Measurements from ENCODE around the gene CLDN6. TPM values are rescaled to one million over a fixed set of nuclear protein-coding genes. Genes with fewer than 3 reads are reported as not detected.

The CLDN6 gene
- total and polyA plus RNA-seq, 2 of the 13 experiments (the other 11 are each of a cell fraction or from before 2014, with no cell fraction given) = 5.9 to 7.6 TPM

- TF ChIP-seq ARID4A (CRISPR knock-in tag; IDR thresholded peaks at IDR 0.05; ENCODE audit: borderline replicate concordance) (peak; percentile 63; the same call in 1 of the 2 replicates), SP5 (CRISPR knock-in tag; IDR thresholded peaks at IDR 0.05; ENCODE audit: borderline replicate concordance, low read depth) (peak; percentile 60; the same call in 1 of the 2 replicates), ARID3A (IDR thresholded peaks at IDR 0.05; ENCODE audit: low read depth, low read length) (no peak), CBX1 (IDR thresholded peaks at IDR 0.05; ENCODE audit: low read depth) (no peak), WIZ (CRISPR knock-in tag; IDR thresholded peaks at IDR 0.05) (no peak), FOXK2 (IDR thresholded peaks at IDR 0.05) (no peak), GPN1 (CRISPR knock-in tag; IDR thresholded peaks at IDR 0.05; ENCODE audit: borderline replicate concordance) (no peak), ZBTB37 (CRISPR knock-in tag; IDR thresholded peaks at IDR 0.05) (no peak), AHDC1 (CRISPR knock-in tag; IDR thresholded peaks at IDR 0.05; ENCODE audit: borderline replicate concordance) (no peak), MXI1 (IDR thresholded peaks at IDR 0.05; ENCODE audit: borderline replicate concordance, low read depth, low read length) (peak; percentile 54; the same call in 1 of the 3 replicates), ZBTB26 (CRISPR knock-in tag; IDR thresholded peaks at IDR 0.05; ENCODE audit: borderline replicate concordance) (0 out of 2 replicates have a peak, but pooled peaks have one; percentile 23), ISX (CRISPR knock-in tag; conservative IDR thresholded peaks at IDR 0.05) (no peak), ZNF333 (CRISPR knock-in tag; IDR thresholded peaks at IDR 0.05; ENCODE audit: borderline replicate concordance) (no peak), ZBTB7B (CRISPR knock-in tag; IDR thresholded peaks at IDR 0.05) (no peak)
Measured at GRCh38 chr16:3027983-3028715, 10.2 kb upstream of the CLDN6 start (continued).
